Measurements from ENCODE around the gene PLEKHD1.

DNA sequence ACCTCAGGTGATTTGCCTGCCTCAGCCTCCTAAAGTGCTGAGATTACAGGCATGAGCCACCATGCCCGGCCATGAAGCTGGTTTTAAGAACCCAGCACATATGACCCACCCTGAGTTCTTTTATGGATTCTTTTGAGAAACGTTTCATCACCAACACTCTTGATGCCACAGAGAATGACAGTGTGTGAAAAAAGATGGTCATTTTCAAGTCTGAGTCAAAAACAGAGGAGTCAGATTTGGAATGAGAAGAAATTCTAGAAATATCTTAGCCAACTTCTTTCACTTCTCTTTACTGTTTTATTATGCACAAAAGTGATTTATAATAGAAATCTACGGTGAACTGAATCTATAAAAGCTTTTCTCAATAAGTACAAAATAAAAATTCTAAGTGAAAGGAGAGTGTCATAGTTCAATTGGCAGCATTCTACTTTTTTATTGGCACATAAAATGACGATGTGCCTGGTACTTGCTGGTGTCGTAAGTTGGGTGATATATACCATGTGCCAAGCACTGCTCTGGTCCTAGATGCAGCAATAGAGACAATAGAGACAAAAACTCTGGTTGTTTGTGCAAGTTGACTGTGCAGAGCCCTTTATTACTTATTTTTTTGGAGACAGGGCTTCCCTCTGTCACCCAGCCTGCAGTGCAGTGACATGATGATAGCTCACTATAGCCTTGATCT is 56.3 kb downstream of the PLEKHD1 start:
- no peak for TF ChIP-seq EZH2phosphoT487 (IDR thresholded peaks at IDR 0.05)
- TF ChIP-seq, protein P1, sequence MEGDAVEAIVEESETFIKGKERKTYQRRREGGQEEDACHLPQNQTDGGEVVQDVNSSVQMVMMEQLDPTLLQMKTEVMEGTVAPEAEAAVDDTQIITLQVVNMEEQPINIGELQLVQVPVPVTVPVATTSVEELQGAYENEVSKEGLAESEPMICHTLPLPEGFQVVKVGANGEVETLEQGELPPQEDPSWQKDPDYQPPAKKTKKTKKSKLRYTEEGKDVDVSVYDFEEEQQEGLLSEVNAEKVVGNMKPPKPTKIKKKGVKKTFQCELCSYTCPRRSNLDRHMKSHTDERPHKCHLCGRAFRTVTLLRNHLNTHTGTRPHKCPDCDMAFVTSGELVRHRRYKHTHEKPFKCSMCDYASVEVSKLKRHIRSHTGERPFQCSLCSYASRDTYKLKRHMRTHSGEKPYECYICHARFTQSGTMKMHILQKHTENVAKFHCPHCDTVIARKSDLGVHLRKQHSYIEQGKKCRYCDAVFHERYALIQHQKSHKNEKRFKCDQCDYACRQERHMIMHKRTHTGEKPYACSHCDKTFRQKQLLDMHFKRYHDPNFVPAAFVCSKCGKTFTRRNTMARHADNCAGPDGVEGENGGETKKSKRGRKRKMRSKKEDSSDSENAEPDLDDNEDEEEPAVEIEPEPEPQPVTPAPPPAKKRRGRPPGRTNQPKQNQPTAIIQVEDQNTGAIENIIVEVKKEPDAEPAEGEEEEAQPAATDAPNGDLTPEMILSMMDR (IDR thresholded peaks at IDR 0.05), result no peak

All from neural progenitor cell (in vitro differentiated cells).